Measurements from ENCODE around the gene SLC16A2. TPM values are rescaled to one million over a fixed set of nuclear protein-coding genes. Genes with fewer than 3 reads are reported as not detected.

The SLC16A2 gene
- total RNA-seq, 1 experiment from 2014 or later: 55.2 TPM

- peaks cover 4% of the 10 kb centered on the region for H3K9me3 Mint-ChIP-seq
- peaks cover 4% of the 10 kb centered on the region for H3K36me3 Mint-ChIP-seq
- H3K27ac Mint-ChIP-seq: no peak overlapping the region
- DNase-seq (ENCODE audit: low spot score) (no peak), ATAC-seq (no peak)
- ChIA-PET CTCF (interaction anchor here (0.9 kb wide), 1 partner anchor 53 kb away, joined by 3 read pairs; no protein-coding TSS in a partner anchor), POLR2A (no interaction called here)
- peaks cover 7% of the 10 kb centered on the region for H3K4me1 Mint-ChIP-seq
- H3K4me3 Mint-ChIP-seq: no peak overlapping the region
- H3K27me3 Mint-ChIP-seq (ENCODE audit: low read depth): no peaks in the 10 kb centered on the region; the same call in none of the 2 replicates
- TF ChIP-seq SP1 (CRISPR knock-in tag; conservative IDR thresholded peaks at IDR 0.05): no peak
- TF ChIP-seq EMX1 (CRISPR knock-in tag; IDR thresholded peaks at IDR 0.05): no peak
- no peak for TF ChIP-seq GRHL2 (CRISPR knock-in tag; IDR thresholded peaks at IDR 0.05; ENCODE audit: insufficient replicate concordance, severe bottlenecking)
- TF ChIP-seq GTF2I (CRISPR knock-in tag; conservative IDR thresholded peaks at IDR 0.05): no peak
- TF ChIP-seq CTCF (IDR thresholded peaks at IDR 0.05): no peak
- TF ChIP-seq FOXP4 (CRISPR knock-in tag; IDR thresholded peaks at IDR 0.05): no peak
- TF ChIP-seq PREB (CRISPR knock-in tag; IDR thresholded peaks at IDR 0.05; ENCODE audit: borderline replicate concordance): no peak
- no peak for TF ChIP-seq MAX (CRISPR knock-in tag; IDR thresholded peaks at IDR 0.05)
- no peak for TF ChIP-seq FOXP1 (CRISPR knock-in tag; IDR thresholded peaks at IDR 0.05; ENCODE audit: borderline replicate concordance)
- TF ChIP-seq ZNF423 (CRISPR knock-in tag; IDR thresholded peaks at IDR 0.05): no peak
- no peak for TF ChIP-seq E2F1 (CRISPR knock-in tag; IDR thresholded peaks at IDR 0.05)
- TF ChIP-seq ZNF281 (CRISPR knock-in tag; IDR thresholded peaks at IDR 0.05): no peak
- no peak for TF ChIP-seq E2F4 (CRISPR knock-in tag; IDR thresholded peaks at IDR 0.05; ENCODE audit: borderline replicate concordance, low read depth)
Observed at GRCh38 chrX:74545880-74546523, 124.7 kb downstream of the SLC16A2 start.

- POLR2A ChIA-PET: no interaction called here
- Mint-ChIP-seq H3K27me3 (ENCODE audit: low read depth) (no peaks in the 10 kb centered on the region; the same call in none of the 2 replicates), H3K4me3 (no peak overlapping the region), H3K9me3 (peaks cover 4% of the 10 kb centered on the region), H3K4me1 (peaks cover 11% of the 10 kb centered on the region), H3K36me3 (peaks cover 4% of the 10 kb centered on the region), H3K27ac (peak overlapping the region; percentile 89)
- ATAC-seq (no peak), DNase-seq (ENCODE audit: low spot score) (no peak)
- TF ChIP-seq ZNF281 (CRISPR knock-in tag; IDR thresholded peaks at IDR 0.05) (no peak), E2F1 (CRISPR knock-in tag; IDR thresholded peaks at IDR 0.05) (no peak), ATF2 (CRISPR knock-in tag; IDR thresholded peaks at IDR 0.05; ENCODE audit: borderline replicate concordance, low read depth) (no peak)
- CTCF ChIA-PET: interaction anchor here (0.6 to 1.0 kb wide), 2 partner anchors 10 to 11 kb away, joined by 4 read pairs; no protein-coding TSS in a partner anchor
Observed at GRCh38 chrX:74546984-74547383, 125.7 kb downstream of the SLC16A2 start.
